Ovary (tissue), 3 donors: ENCODE measurements around the gene NSL1.
"Not testable (repeated sequence)": the region's sequence is repeated elsewhere in the genome, so short reads cannot be mapped to it uniquely, and the experiment has no call there.

Experiments
- EP300 ChIP-seq: sonication (generic); formaldehyde crosslinking; IDR thresholded peaks from one replicate; pipeline ENCODE4 v1.6.1; 2017; ENCODE audit warnings: antibody characterized with exemption
- POLR2A ChIP-seq: fragments of 450-650 bp; IDR thresholded peaks from one replicate; pipeline ENCODE4 v1.6.1; 2017; ENCODE audit warnings: antibody characterized with exemption, mild to moderate bottlenecking, moderate library complexity
- TF ChIP-seq, protein P1 (sequence below), 3 donors: fragments of 450-650 bp in 2 of 3; fragments of 200-600 bp in 1 of 3; IDR thresholded peaks; one replicate each; pipeline versions ENCODE4 v1.5.1 to v1.8.0; 2016 to 2022; ENCODE audit warnings: antibody characterized with exemption in 3 of 3, mild to moderate bottlenecking in 1 of 3
- donor health status: DM: no; HTN: no; CAD: no.

DNA sequence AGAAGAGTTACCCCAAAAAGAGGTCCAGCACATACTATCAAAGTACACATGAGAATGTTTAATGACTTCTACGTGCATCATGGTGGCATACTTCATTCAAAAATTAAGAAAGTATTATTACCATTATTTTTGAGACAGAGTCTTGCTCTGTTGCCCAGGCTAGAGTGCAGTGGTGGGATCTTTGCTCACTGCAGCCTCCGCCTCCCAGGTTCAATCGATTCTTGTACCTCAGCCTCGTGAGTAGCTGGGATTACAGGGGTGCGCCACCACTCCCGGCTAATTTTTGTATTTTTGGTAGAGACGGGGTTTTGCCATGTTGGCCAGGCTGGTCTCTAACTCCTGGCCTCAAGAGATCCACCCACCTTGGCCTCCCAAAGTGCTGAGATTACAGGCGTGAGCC lies 79.6 kb downstream of the NSL1 start:
- TF ChIP-seq, protein P1, sequence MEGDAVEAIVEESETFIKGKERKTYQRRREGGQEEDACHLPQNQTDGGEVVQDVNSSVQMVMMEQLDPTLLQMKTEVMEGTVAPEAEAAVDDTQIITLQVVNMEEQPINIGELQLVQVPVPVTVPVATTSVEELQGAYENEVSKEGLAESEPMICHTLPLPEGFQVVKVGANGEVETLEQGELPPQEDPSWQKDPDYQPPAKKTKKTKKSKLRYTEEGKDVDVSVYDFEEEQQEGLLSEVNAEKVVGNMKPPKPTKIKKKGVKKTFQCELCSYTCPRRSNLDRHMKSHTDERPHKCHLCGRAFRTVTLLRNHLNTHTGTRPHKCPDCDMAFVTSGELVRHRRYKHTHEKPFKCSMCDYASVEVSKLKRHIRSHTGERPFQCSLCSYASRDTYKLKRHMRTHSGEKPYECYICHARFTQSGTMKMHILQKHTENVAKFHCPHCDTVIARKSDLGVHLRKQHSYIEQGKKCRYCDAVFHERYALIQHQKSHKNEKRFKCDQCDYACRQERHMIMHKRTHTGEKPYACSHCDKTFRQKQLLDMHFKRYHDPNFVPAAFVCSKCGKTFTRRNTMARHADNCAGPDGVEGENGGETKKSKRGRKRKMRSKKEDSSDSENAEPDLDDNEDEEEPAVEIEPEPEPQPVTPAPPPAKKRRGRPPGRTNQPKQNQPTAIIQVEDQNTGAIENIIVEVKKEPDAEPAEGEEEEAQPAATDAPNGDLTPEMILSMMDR (IDR thresholded peaks at IDR 0.05) = not testable (repeated sequence)
- not testable (repeated sequence) for TF ChIP-seq POLR2A, EP300
